Pulmonary artery endothelial cell (primary cell): Measurements from ENCODE around the gene GSTA4. TPM values are rescaled to one million over a fixed set of nuclear protein-coding genes. Genes with fewer than 3 reads are reported as not detected.

Source experiments
- total RNA-seq: library from RNA; depleted of rRNA; stranded (reverse); fragments of >200 nt; gene quantifications from 2 replicates; pipeline ENCODE4 v1.2.3, GENCODE V29; 2014

Gene GSTA4
- total RNA-seq, 1 donor from 2014 or later: 19.7 TPM

Other genes starting within 250 kb of the GSTA4 start
- gene GSTA2, start 231.8 kb downstream of the GSTA4 start, total RNA-seq: not detected in 2 replicates
- gene GSTA1, start 191.5 kb downstream of the GSTA4 start, total RNA-seq: not detected in 2 replicates
- not detected in 2 replicates for gene GSTA5, start 154.5 kb downstream of the GSTA4 start, total RNA-seq
- not detected in 2 replicates for gene GSTA3, start 85.6 kb downstream of the GSTA4 start, total RNA-seq
- 4.2 and 9.0 TPM in 2 replicates for gene CILK1, start 66.5 kb upstream of the GSTA4 start, total RNA-seq
- gene FBXO9, start 70.1 kb upstream of the GSTA4 start, total RNA-seq: 17.7 and 26.3 TPM in 2 replicates
- not detected in 2 replicates for gene GCM1, start 153.6 kb upstream of the GSTA4 start, total RNA-seq